GM23338 (cell line): Measurements from ENCODE around the gene C2orf78. TPM values are rescaled to one million over a fixed set of nuclear protein-coding genes. Genes with fewer than 3 reads are reported as not detected.

Source experiments
- ATAC-seq: fragments of 200-7000 bp; cut with Tn5 transposase; 3 replicates; pipeline ENCODE4 v1.9.1; 2020
- DNase-seq: peaks from one replicate; pipeline ENCODE4 v3.0.0-alpha.2; 2015; ENCODE audit warnings: low spot score
- H2AFZ ChIP-seq: fragments of 200-600 bp; sonication (generic); 2 replicates; pipeline ENCODE4 v1.8.0; 2016; ENCODE audit warnings: antibody characterized with exemption, mild to moderate bottlenecking, moderate library complexity
- H3F3A ChIP-seq: fragments of 200-600 bp; sonication (generic); replicated peaks from 2 replicates; pipeline ENCODE4 v1.8.0; 2017; ENCODE audit warnings: antibody characterized with exemption, mixed run types, low read depth
- H3K27ac ChIP-seq: fragments of 200-600 bp; sonication (generic); 2 replicates; pipeline ENCODE4 v1.6.1; 2016; ENCODE audit warnings: low read depth
- H3K27me3 ChIP-seq: fragments of 200-600 bp; sonication (generic); 2 replicates; pipeline ENCODE4 v1.8.0; 2016; ENCODE audit warnings: mild to moderate bottlenecking, mixed run types, moderate library complexity; ENCODE audit not compliant: insufficient read depth
- H3K36me3 ChIP-seq: fragments of 200-600 bp; sonication (generic); 2 replicates; pipeline ENCODE4 v1.8.0; 2016; ENCODE audit warnings: mild to moderate bottlenecking; ENCODE audit not compliant: insufficient read depth
- H3K4me1 ChIP-seq: fragments of 200-600 bp; sonication (generic); 2 replicates; pipeline ENCODE4 v1.8.0; 2016; ENCODE audit warnings: mild to moderate bottlenecking, moderate library complexity; ENCODE audit not compliant: insufficient read depth
- H3K4me2 ChIP-seq: fragments of 200-600 bp; sonication (generic); 2 replicates; pipeline ENCODE4 v1.7.1; 2017; ENCODE audit warnings: mixed run types
- H3K4me3 ChIP-seq: fragments of 200-600 bp; sonication (generic); 2 replicates; pipeline ENCODE4 v1.6.1; 2016; ENCODE audit warnings: mixed run types
- H3K79me2 ChIP-seq: fragments of 200-600 bp; sonication (generic); replicated peaks from 2 replicates; pipeline ENCODE4 v1.8.0; 2017; ENCODE audit warnings: mild to moderate bottlenecking; ENCODE audit not compliant: insufficient read depth
- H3K9me2 ChIP-seq: fragments of 200-600 bp; sonication (generic); 2 replicates; pipeline ENCODE4 v1.8.0; 2017; ENCODE audit not compliant: insufficient read depth
- H4K20me1 ChIP-seq: fragments of 200-600 bp; sonication (generic); replicated peaks from 2 replicates; pipeline ENCODE4 v1.8.0; 2017; ENCODE audit warnings: mild to moderate bottlenecking; ENCODE audit not compliant: insufficient read depth
- H3K27ac Mint-ChIP-seq: 2 replicates; pipeline ENCODE4 v1.8.0; 2020; ENCODE audit warnings: inconsistent platforms, mild to moderate bottlenecking, moderate library complexity, mixed read lengths
- H3K27me3 Mint-ChIP-seq: 3 replicates; pipeline ENCODE4 v1.8.0; 2022; ENCODE audit warnings: low read depth, mild to moderate bottlenecking, moderate library complexity, mixed read lengths, inconsistent platforms; ENCODE audit not compliant: insufficient read depth, poor library complexity
- H3K36me3 Mint-ChIP-seq: 3 replicates; pipeline ENCODE4 v1.8.0; 2021; ENCODE audit warnings: low read depth, mild to moderate bottlenecking, inconsistent platforms, moderate library complexity, mixed read lengths
- H3K4me1 Mint-ChIP-seq: 3 replicates; pipeline ENCODE4 v1.8.0; 2020; ENCODE audit warnings: mild to moderate bottlenecking, inconsistent platforms, mixed read lengths
- H3K4me3 Mint-ChIP-seq: 3 replicates; pipeline ENCODE4 v1.8.0; 2021; ENCODE audit warnings: moderate library complexity, mild to moderate bottlenecking, inconsistent platforms, mixed read lengths
- H3K9me3 Mint-ChIP-seq: 3 replicates; pipeline ENCODE4 v1.8.0; 2020; ENCODE audit warnings: moderate library complexity, mild to moderate bottlenecking, inconsistent platforms, mixed read lengths
- CREB1 ChIP-seq: fragments of 250-450 bp; sonication (Bioruptor Pico); IDR thresholded peaks from 2 replicates; pipeline ENCODE4 v1.5.0; 2020; ENCODE audit warnings: low read depth, mild to moderate bottlenecking, moderate library complexity
- CTCF ChIP-seq, 2 experiments: fragments of 200-600 bp in 1 of 2; sonication (generic) in 1 of 2; conservative IDR thresholded peaks; 2 replicates each; pipeline versions ENCODE4 v1.5.1 to v1.6.1; 2016 to 2017; ENCODE audit warnings: antibody characterized with exemption in 2 of 2, low read depth in 2 of 2, mild to moderate bottlenecking in 2 of 2, moderate library complexity in 1 of 2
- EZH2 ChIP-seq: fragments of 200-600 bp; sonication (generic); IDR thresholded peaks from one replicate; pipeline ENCODE4 v1.8.0; 2017; ENCODE audit warnings: antibody characterized with exemption, mild to moderate bottlenecking, low read depth; ENCODE audit not compliant: unreplicated experiment
- EZH2phosphoT487 ChIP-seq: fragments of 200-600 bp; sonication (generic); IDR thresholded peaks from one replicate; pipeline ENCODE4 v1.8.1; 2018; ENCODE audit warnings: antibody characterized with exemption; ENCODE audit not compliant: unreplicated experiment
- JUNB ChIP-seq: IDR thresholded peaks from one replicate; pipeline ENCODE4 v1.6.1; 2016; ENCODE audit warnings: antibody characterized with exemption; ENCODE audit not compliant: unreplicated experiment
- NANOG ChIP-seq: IDR thresholded peaks from 2 replicates; pipeline ENCODE4 v1.6.1; 2016; ENCODE audit warnings: antibody characterized with exemption, borderline replicate concordance
- POLR2AphosphoS5 ChIP-seq: IDR thresholded peaks from 2 replicates; pipeline ENCODE4 v1.6.1; 2016; ENCODE audit warnings: antibody characterized with exemption, low read depth
- STAT1 ChIP-seq: IDR thresholded peaks from one replicate; pipeline ENCODE4 v1.6.1; 2016; ENCODE audit warnings: antibody characterized with exemption; ENCODE audit not compliant: unreplicated experiment
- ZNF114 ChIP-seq: fragments of 250-450 bp; sonication (Bioruptor Pico); IDR thresholded peaks from 2 replicates; pipeline ENCODE4 v1.5.0; 2020; ENCODE audit warnings: mild to moderate bottlenecking, moderate library complexity
- ZNF331 ChIP-seq: fragments of 250-450 bp; sonication (Bioruptor Pico); IDR thresholded peaks from 2 replicates; pipeline ENCODE4 v1.5.0; 2020; ENCODE audit warnings: low read depth, mild to moderate bottlenecking, moderate library complexity
- polyA plus RNA-seq: library from polyadenylated mRNA; unstranded; fragments of >200 nt; fragmentation: Nextera tagmentation; extraction: Ambion mirVana; gene quantifications from 2 replicates; pipeline ENCODE4 v1.2.1, GENCODE V29; 2016
- total RNA-seq: library from RNA; depleted of rRNA; stranded (reverse); fragments of >200 nt; shearing (Covaris generic); gene quantifications from 2 replicates; pipeline ENCODE4 v1.2.3, GENCODE V29; 2014
- TF ChIP-seq, protein P1 (sequence below): fragments of 250-450 bp; sonication (Bioruptor Pico); IDR thresholded peaks from 2 replicates; pipeline ENCODE4 v1.5.0; 2020; ENCODE audit warnings: mild to moderate bottlenecking, moderate library complexity

The C2orf78 gene
- total and polyA plus RNA-seq, 2 experiments from 2014 or later: 0.14 to 0.18 TPM

DNA sequence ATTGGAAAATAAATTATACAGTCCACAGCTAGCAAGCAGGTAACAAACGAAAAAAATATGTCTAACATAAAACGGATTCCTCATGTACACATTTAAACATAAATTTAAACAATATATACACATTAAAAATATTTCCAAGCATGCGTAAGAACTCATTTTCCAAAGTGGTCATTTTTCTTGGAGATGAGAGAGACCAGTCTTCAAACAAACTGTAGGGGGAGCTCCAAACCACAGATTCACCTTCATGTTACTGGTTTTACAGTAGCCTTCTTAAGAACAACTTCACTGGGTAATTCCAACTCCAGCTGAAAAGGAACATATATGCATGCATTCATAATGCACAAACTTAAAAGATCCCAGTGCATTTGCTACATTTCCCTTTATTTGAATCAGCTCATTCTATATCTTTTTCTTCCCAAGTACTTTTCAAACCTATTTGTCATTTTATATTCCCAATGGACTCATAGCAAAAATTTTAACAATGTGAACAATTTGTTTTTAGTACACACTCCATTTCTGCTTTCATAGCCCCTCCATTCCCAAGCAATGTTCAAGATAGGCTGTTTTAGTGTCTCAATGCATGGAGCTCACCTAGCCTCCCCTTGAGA lies 40.0 kb downstream of the C2orf78 start:
- Mint-ChIP-seq H3K36me3 (no peaks in the 10 kb centered on the region), H3K27me3 (peaks cover 11% of the 10 kb centered on the region), H3K4me1 (peaks cover 18% of the 10 kb centered on the region), H3K27ac (no peak overlapping the region), H3K4me3 (no peak overlapping the region), H3K9me3 (no peaks in the 10 kb centered on the region)
- no peaks in the 10 kb centered on the region for H3K36me3 ChIP-seq
- DNase-seq (peak; percentile 81), ATAC-seq (peak; percentile 26; the same call in 2 of the 3 replicates)
- H3K27me3 ChIP-seq: no peaks in the 10 kb centered on the region
- H3K4me3 ChIP-seq: no peak overlapping the region
- H3K4me1 ChIP-seq: peaks cover 10% of the 10 kb centered on the region; the same call in 1 of the 2 replicates
- no peak overlapping the region for H3K27ac ChIP-seq
- no peak overlapping the region for H3K4me2 ChIP-seq
- TF ChIP-seq NANOG (no peak), CTCF (conservative IDR thresholded peaks at IDR 0.05; ENCODE audit: low read depth in 2 of 2) (peak; percentile 78 to 81)
- H3K9me2 ChIP-seq: no peaks in the 10 kb centered on the region
- no peak overlapping the region for H2AFZ ChIP-seq
- no peaks in the 10 kb centered on the region for H4K20me1 ChIP-seq
- no peaks in the 10 kb centered on the region for H3K79me2 ChIP-seq
- H3F3A ChIP-seq: no peaks in the 10 kb centered on the region

GRCh38 chr2:73825408-73825807 lies 41.4 kb downstream of the C2orf78 start:
- H3K4me2 ChIP-seq: no peak overlapping the region
- Mint-ChIP-seq H3K4me3 (no peak overlapping the region), H3K9me3 (no peaks in the 10 kb centered on the region), H3K27me3 (peaks cover 11% of the 10 kb centered on the region), H3K27ac (no peak overlapping the region), H3K36me3 (no peaks in the 10 kb centered on the region), H3K4me1 (peaks cover 27% of the 10 kb centered on the region)
- no peaks in the 10 kb centered on the region for H3F3A ChIP-seq
- no peak overlapping the region for H3K27ac ChIP-seq
- DNase-seq (no peak), ATAC-seq (no peak)
- peaks cover 16% of the 10 kb centered on the region; the same call in 1 of the 2 replicates for H3K4me1 ChIP-seq
- H4K20me1 ChIP-seq: no peaks in the 10 kb centered on the region
- H3K4me3 ChIP-seq: no peak overlapping the region
- H3K27me3 ChIP-seq: no peaks in the 10 kb centered on the region
- H3K9me2 ChIP-seq: no peaks in the 10 kb centered on the region
- TF ChIP-seq ZNF114 (CRISPR knock-in tag) (no peak), CTCF (conservative IDR thresholded peaks at IDR 0.05; ENCODE audit: low read depth in 2 of 2) (no peak), JUNB (no peak), EZH2 (no peak), NANOG (no peak), STAT1 (no peak), EZH2phosphoT487 (no peak), ZNF331 (CRISPR knock-in tag) (no peak), CREB1 (CRISPR knock-in tag) (no peak), POLR2AphosphoS5 (no peak)
- TF ChIP-seq, protein P1, sequence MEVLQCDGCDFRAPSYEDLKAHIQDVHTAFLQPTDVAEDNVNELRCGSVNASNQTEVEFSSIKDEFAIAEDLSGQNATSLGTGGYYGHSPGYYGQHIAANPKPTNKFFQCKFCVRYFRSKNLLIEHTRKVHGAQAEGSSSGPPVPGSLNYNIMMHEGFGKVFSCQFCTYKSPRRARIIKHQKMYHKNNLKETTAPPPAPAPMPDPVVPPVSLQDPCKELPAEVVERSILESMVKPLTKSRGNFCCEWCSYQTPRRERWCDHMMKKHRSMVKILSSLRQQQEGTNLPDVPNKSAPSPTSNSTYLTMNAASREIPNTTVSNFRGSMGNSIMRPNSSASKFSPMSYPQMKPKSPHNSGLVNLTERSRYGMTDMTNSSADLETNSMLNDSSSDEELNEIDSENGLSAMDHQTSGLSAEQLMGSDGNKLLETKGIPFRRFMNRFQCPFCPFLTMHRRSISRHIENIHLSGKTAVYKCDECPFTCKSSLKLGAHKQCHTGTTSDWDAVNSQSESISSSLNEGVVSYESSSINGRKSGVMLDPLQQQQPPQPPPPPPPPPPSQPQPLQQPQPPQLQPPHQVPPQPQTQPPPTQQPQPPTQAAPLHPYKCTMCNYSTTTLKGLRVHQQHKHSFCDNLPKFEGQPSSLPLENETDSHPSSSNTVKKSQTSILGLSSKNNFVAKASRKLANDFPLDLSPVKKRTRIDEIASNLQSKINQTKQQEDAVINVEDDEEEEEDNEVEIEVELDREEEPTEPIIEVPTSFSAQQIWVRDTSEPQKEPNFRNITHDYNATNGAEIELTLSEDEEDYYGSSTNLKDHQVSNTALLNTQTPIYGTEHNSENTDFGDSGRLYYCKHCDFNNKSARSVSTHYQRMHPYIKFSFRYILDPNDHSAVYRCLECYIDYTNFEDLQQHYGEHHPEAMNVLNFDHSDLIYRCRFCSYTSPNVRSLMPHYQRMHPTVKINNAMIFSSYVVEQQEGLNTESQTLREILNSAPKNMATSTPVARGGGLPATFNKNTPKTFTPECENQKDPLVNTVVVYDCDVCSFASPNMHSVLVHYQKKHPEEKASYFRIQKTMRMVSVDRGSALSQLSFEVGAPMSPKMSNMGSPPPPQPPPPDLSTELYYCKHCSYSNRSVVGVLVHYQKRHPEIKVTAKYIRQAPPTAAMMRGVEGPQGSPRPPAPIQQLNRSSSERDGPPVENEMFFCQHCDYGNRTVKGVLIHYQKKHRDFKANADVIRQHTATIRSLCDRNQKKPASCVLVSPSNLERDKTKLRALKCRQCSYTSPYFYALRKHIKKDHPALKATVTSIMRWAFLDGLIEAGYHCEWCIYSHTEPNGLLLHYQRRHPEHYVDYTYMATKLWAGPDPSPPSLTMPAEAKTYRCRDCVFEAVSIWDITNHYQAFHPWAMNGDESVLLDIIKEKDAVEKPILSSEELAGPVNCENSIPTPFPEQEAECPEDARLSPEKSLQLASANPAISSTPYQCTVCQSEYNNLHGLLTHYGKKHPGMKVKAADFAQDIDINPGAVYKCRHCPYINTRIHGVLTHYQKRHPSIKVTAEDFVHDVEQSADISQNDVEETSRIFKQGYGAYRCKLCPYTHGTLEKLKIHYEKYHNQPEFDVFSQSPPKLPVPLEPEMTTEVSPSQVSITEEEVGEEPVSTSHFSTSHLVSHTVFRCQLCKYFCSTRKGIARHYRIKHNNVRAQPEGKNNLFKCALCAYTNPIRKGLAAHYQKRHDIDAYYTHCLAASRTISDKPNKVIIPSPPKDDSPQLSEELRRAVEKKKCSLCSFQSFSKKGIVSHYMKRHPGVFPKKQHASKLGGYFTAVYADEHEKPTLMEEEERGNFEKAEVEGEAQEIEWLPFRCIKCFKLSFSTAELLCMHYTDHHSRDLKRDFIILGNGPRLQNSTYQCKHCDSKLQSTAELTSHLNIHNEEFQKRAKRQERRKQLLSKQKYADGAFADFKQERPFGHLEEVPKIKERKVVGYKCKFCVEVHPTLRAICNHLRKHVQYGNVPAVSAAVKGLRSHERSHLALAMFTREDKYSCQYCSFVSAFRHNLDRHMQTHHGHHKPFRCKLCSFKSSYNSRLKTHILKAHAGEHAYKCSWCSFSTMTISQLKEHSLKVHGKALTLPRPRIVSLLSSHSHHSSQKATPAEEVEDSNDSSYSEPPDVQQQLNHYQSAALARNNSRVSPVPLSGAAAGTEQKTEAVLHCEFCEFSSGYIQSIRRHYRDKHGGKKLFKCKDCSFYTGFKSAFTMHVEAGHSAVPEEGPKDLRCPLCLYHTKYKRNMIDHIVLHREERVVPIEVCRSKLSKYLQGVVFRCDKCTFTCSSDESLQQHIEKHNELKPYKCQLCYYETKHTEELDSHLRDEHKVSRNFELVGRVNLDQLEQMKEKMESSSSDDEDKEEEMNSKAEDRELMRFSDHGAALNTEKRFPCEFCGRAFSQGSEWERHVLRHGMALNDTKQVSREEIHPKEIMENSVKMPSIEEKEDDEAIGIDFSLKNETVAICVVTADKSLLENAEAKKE: no peak
- no peak overlapping the region for H2AFZ ChIP-seq
- H3K79me2 ChIP-seq: peaks cover 10% of the 10 kb centered on the region
- H3K36me3 ChIP-seq: no peaks in the 10 kb centered on the region
